ENCODE results near the gene APBA2.

APBA2 gene

DNA sequence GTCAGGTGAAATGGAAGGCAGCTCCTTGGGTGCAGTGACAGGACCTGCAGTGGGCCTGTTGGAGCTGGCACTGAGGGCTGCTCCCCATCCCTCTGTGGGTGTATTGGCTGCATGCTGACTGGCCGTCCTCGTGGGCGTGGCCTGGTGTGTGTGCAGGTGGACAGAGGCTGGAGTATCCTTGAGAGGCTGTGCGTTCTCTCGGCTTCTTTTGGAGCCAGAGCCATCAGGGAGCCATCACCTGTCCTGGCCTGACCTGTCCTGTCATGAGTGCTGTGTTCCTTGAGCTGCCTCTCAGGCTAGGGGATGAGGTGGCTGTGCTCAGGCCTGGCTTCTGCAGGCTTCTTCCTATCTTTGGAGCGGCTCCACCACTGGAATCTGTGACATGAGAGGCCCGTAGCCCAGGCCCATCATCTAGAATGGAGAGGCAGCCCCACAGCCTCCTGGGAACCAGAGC, 61.5 kb downstream of the APBA2 start:
- H3K4me3 ChIP-seq (ENCODE audit: low read depth, low read length) = no peak overlapping the region
- DNase-seq (ENCODE audit: low read depth) = no peak
- TF ChIP-seq, protein P1, sequence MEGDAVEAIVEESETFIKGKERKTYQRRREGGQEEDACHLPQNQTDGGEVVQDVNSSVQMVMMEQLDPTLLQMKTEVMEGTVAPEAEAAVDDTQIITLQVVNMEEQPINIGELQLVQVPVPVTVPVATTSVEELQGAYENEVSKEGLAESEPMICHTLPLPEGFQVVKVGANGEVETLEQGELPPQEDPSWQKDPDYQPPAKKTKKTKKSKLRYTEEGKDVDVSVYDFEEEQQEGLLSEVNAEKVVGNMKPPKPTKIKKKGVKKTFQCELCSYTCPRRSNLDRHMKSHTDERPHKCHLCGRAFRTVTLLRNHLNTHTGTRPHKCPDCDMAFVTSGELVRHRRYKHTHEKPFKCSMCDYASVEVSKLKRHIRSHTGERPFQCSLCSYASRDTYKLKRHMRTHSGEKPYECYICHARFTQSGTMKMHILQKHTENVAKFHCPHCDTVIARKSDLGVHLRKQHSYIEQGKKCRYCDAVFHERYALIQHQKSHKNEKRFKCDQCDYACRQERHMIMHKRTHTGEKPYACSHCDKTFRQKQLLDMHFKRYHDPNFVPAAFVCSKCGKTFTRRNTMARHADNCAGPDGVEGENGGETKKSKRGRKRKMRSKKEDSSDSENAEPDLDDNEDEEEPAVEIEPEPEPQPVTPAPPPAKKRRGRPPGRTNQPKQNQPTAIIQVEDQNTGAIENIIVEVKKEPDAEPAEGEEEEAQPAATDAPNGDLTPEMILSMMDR (IDR thresholded peaks at IDR 0.05; ENCODE audit: low read depth, low read length, missing control alignments) = no peak

DNA sequence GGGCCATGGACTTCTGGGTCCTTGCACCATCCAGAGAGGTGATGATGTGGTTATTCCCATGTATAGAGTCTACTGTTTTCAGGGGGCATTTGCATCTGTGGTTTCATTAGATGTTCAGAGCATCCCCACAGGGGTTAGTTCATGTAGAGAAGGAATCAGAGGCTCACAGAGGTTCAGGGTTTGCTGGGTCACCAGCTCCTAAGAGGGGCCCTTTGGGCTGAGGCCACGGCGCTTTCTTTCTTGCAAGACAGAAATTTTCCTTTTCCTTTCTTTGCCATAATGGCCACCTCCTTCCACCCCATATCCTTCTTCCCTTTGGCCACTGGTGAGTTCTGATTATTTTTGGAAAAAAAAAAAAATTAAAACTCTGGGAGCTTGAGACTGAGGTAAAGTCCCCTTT, 62.3 kb downstream of the APBA2 start:
- no peak for DNase-seq (ENCODE audit: low read depth)
- TF ChIP-seq, protein P1 (IDR thresholded peaks at IDR 0.05; ENCODE audit: low read depth, low read length, missing control alignments) = no peak
- no peak overlapping the region for H3K4me3 ChIP-seq (ENCODE audit: low read depth, low read length)

DNA sequence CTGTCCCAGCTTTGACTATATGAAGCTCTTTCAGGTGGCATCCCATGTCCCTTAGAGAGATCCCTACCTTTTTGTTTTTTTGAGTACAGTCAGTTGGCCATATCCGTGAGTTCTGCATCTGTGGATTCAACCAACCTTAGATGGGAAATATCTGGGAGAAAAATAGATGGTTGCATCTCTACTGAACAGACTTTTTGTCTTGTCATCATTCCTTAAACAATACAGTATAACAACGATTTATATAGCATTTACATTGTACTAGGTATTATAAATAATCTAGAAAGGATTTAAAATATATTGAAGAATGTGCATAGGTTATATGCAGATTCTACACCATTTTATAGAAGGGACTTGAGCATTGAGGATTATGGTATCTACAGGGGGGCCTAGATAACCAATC, 65.1 kb downstream of the APBA2 start:
- H3K4me3 ChIP-seq (ENCODE audit: low read depth, low read length) = no peak overlapping the region
- no peak for DNase-seq (ENCODE audit: low read depth)

DNA sequence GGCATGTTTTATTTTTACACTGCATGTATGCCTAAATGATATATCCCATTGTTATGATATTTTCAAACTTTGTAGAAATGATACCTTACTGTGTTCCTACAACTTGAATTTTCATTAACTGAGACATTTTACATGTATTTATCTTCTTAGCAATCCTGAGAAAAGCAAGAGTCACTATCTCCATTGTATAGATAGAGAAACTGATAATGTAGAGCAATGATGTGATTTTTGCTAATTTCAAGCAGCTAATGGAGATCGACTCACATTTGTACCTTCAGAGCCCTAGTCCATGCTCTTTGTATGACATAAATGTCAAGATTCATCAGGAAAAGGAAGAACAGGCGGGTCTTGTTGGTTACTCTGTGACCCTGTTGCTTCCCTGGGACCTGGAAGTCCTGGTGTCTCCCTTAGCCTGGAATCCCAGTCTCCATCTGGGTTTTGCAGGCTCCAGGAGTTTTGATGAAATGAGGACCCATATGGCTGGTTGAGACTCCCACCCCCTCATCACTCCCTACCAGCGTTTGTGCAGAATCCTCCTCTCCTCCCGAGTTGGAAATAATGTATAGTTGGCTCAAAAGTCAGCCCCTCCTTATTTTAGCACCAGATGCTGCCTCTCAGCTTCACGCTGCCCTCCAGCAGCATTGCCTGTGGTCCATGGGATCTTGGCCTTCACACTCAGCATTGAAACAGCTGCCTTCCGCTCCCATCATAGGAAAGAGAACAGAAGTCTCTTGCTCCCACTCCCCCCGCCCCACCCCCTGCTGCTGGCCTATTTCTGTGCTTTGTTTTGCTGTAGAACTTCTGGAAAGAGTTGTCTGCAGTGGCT, 67.1 kb downstream of the APBA2 start:
- no peak for DNase-seq (ENCODE audit: low read depth)
- TF ChIP-seq, protein P1 (IDR thresholded peaks at IDR 0.05; ENCODE audit: low read depth, low read length, missing control alignments) = no peak
- H3K4me3 ChIP-seq (ENCODE audit: low read depth, low read length) = no peak overlapping the region

More for the DNA sequence above, 65.1 kb downstream of the APBA2 start:
- TF ChIP-seq, protein P1 (IDR thresholded peaks at IDR 0.05; ENCODE audit: low read depth, low read length, missing control alignments) = no peak

DNA sequence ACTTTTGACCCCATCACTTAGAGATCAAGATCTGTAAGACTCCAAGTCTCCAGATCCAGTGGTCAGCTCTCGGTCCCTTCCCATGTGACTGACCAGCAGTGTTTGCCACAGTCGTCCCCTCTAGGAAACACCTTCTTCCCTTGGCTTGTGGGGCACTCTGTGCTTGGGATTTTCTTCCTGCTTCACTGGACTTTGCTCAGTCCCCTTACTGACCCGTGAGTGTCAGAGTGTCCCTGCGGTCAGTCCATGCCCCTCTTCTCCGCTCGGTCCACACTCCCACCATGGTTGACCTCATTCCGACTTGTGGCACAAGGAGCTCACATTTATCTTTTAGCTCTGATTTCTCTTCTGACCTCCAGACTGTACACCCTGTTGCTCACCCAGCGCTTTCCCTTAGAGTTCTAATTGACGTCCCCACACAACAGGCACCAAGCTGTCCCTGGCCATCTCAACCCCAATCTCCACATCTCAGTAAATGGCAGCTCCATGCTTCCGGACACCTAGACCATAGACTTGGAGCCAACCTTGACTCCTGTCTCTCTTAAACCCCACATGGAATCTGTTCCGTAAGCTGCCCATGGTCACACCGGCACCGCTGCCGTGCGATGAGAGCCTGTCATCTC, 67.9 kb downstream of the APBA2 start:
- H3K4me3 ChIP-seq (ENCODE audit: low read depth, low read length) = no peak overlapping the region
- no peak for DNase-seq (ENCODE audit: low read depth)
- TF ChIP-seq, protein P1 (IDR thresholded peaks at IDR 0.05; ENCODE audit: low read depth, low read length, missing control alignments) = no peak

DNA sequence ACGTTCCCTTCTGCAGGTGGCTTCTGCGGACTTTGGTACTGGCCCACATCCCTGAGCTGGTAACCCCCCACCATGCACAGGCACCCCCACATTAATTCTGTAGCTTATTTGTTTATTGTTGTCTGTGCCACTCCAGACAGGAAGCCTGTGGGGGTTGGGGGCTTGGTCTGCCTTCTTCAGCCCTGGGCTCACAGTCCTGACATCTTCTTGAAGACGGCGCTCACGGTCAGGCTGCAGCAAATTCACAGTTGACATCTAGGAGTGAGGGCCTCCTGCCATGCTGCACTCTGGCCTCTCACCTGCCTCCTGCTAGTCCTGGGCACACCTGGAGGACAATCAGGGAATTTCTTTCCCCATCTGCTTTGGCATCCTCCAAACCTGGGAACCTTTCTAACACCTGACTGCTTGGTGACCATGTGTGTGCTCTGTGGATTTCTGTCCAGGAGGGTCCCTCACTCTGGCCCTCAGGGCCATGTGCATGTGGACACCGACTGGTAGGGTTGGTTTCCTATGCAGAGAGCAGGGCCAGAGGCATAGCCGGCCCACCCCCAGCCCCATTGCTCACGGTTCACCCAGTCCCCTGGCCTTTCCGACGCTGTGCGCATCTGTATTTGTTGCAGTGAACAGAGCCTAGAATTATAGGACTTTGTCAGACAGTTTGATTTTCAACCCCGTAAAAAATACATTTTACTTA, 68.8 kb downstream of the APBA2 start:
- no peak for DNase-seq (ENCODE audit: low read depth)
- TF ChIP-seq, protein P1 (IDR thresholded peaks at IDR 0.05; ENCODE audit: low read depth, low read length, missing control alignments) = no peak
- no peak overlapping the region for H3K4me3 ChIP-seq (ENCODE audit: low read depth, low read length)
